Measurements from ENCODE around the gene CFLAR. TPM values are rescaled to one million over a fixed set of nuclear protein-coding genes. Genes with fewer than 3 reads are reported as not detected.
A peak's percentile ranks its signal among the peaks of the same experiment; 100 is the strongest.

The CFLAR gene
- total and polyA plus RNA-seq, 2 of the 13 experiments (the other 11 are each of a cell fraction or from before 2014, with no cell fraction given): 43.8 to 92.1 TPM

- Histone ChIP-seq H3K36me3 (replicated peaks in 1 of 2; ENCODE audit: control insufficient read depth in 1 of 2, insufficient read depth in 2 of 2, low read length in 2 of 2) (peaks cover 12 to 37% of the 10 kb centered on the region in 2 experiments), H3K27me3 (ENCODE audit: control insufficient read depth in 1 of 2, insufficient read depth in 2 of 2, low read length in 2 of 2) (no peaks in the 10 kb centered on the region), H3K9me3 (ENCODE audit: low read length) (no peaks in the 10 kb centered on the region), H3K9ac (ENCODE audit: insufficient read depth, low read depth, low read length) (no peak overlapping the region), H2AFZ (ENCODE audit: low read length) (no peak overlapping the region), H3K4me1 (ENCODE audit: insufficient read depth, low read length) (peaks cover 22% of the 10 kb centered on the region), H4K20me1 (ENCODE audit: insufficient read depth, low read length) (no peaks in the 10 kb centered on the region), H3K4me2 (ENCODE audit: low read depth, low read length) (no peak overlapping the region), H3K27ac (ENCODE audit: extremely low read length, insufficient read depth, low read length) (no peak overlapping the region), H3K4me3 (replicated peaks in 1 of 3; ENCODE audit: insufficient read depth in 1 of 3, low read depth in 2 of 3, low read length in 3 of 3) (no peak overlapping the region), H3K79me2 (ENCODE audit: insufficient read depth, low read length) (no peaks in the 10 kb centered on the region)
- TF ChIP-seq RBFOX2 (IDR thresholded peaks at IDR 0.05; ENCODE audit: low read depth, low read length) (no peak), TRIM24 (CRISPR knock-in tag; IDR thresholded peaks at IDR 0.05) (no peak), IKZF5 (CRISPR knock-in tag; IDR thresholded peaks at IDR 0.05) (no peak), SYNCRIP (IDR thresholded peaks at IDR 0.05; ENCODE audit: insufficient read depth, low read depth, low read length) (no peak), ZBTB44 (CRISPR knock-in tag; IDR thresholded peaks at IDR 0.05) (no peak), BCL3 (CRISPR knock-in tag; IDR thresholded peaks at IDR 0.05) (no peak), SOX13 (IDR thresholded peaks at IDR 0.05) (no peak), SOX13 (CRISPR knock-in tag; conservative IDR thresholded peaks at IDR 0.05 in 1 of 2, IDR thresholded peaks at IDR 0.05 in 1 of 2) (peak in 1 of 2 experiments; percentile 57; a peak in 2 of 4 replicates), SOX5 (CRISPR knock-in tag; IDR thresholded peaks at IDR 0.05; ENCODE audit: borderline replicate concordance) (peak; percentile 33; the same call in 1 of the 2 replicates), DNMT3B (CRISPR knock-in tag; conservative IDR thresholded peaks at IDR 0.05) (no peak), RARA (CRISPR knock-in tag; IDR thresholded peaks at IDR 0.05) (no peak)
- no TSS peak for BruUV-seq (replicated peaks)
- no peak for DNase-seq (ENCODE audit: low spot score)
- in situ Hi-C loops (cut with HindIII; ENCODE audit: extremely low pct_ligation_motif_present, low pct_unique_long_range_greater_than_20kb) (no loop called here), intact Hi-C loops (cut with micrococcal nuclease; ENCODE audit: unreplicated experiment) (no loop called here)
- no peak for ATAC-seq
- no peak for FAIRE-seq
- ChIA-PET CTCF (ENCODE audit: low intra/inter-chr PET ratio, low total read pairs) (no interaction called here), POLR2A (interaction anchor here (2.8 to 3.3 kb wide), 2 partner anchors 13 to 15 kb away, joined by 11 to 21 read pairs; no protein-coding TSS in a partner anchor)
- WGBS (ENCODE audit: low lambda C conversion rate): 93% methylated on average over 4 of the region's 4 CpGs
These were observed 104.2 kb downstream of the CFLAR start for GRCh38 chr2:201220102-201220570.
